Adrenal gland (tissue), 12 donors: Measurements from ENCODE around the gene CRTAP. TPM values are rescaled to one million over a fixed set of nuclear protein-coding genes. Genes with fewer than 3 reads are reported as not detected.
A peak's percentile ranks its signal among the peaks of the same experiment; 100 is the strongest.

Experiments
- DNase-seq, 7 donors: peaks; one replicate each; pipeline ENCODE4 v3.0.0-alpha.2; 2019 to 2020
- H3K27ac ChIP-seq, 5 donors: fragments of 200-600 bp; sonication (generic) in 4 of 5; 1 replicate in 3 of 5; 2 replicates in 2 of 5; pipeline versions ENCODE4 v1.5.1 to v1.8.0; 2016 to 2020; ENCODE audit warnings: mild to moderate bottlenecking in 1 of 5
- H3K27me3 ChIP-seq: fragments of 200-600 bp; 2 replicates; pipeline ENCODE4 v1.8.0; 2021
- H3K36me3 ChIP-seq, 2 donors: fragments of 200-600 bp; replicated peaks in 1 of 2; 1 replicate in 1 of 2; 2 replicates in 1 of 2; pipeline versions ENCODE4 v1.5.1 to v1.8.0; 2018 to 2022
- H3K4me1 ChIP-seq, 2 donors: fragments of 200-600 bp; replicated peaks in 1 of 2; 1 replicate in 1 of 2; 2 replicates in 1 of 2; pipeline versions ENCODE4 v1.5.1 to v1.8.0; 2018 to 2021
- H3K4me3 ChIP-seq, 4 donors: fragments of 200-600 bp; sonication (generic) in 3 of 4; one replicate each; pipeline ENCODE4 v1.5.1; 2016 to 2018
- H3K9me3 ChIP-seq, 3 donors: fragments of 200-600 bp; sonication (generic) in 1 of 3; replicated peaks in 1 of 3; 1 replicate in 2 of 3; 2 replicates in 1 of 3; pipeline versions ENCODE4 v1.5.1 to v1.8.0; 2016 to 2021
- CTCF ChIP-seq, 6 experiments: fragments of 450-650 bp in 4 of 6; fragments of 200-600 bp in 2 of 6; sonication (generic) in 1 of 6; IDR thresholded peaks; 1 replicate in 5 of 6; 2 replicates in 1 of 6; pipeline versions ENCODE4 v1.5.1 to v1.8.0; 2016 to 2021; ENCODE audit warnings: antibody characterized with exemption in 6 of 6, mild to moderate bottlenecking in 2 of 6, moderate library complexity in 1 of 6
- POLR2A ChIP-seq, 2 donors: fragments of 450-650 bp; IDR thresholded peaks; one replicate each; pipeline ENCODE4 v1.6.1; 2017; ENCODE audit warnings: antibody characterized with exemption in 2 of 2, mild to moderate bottlenecking in 2 of 2, moderate library complexity in 1 of 2
- WGBS, 4 donors: extraction: QIAGEN DNeasy Blood & Tissue Kit in 2 of 4; methylation state at CpG; one replicate each; pipeline versions ENCODE4 v1.1.5 to v1.1.7; 2013 to 2017; 5-methylcytosine and 5-hydroxymethylcytosine counted together
- intact Hi-C, 2 donors: fragments of 100-400 bp; cut with DNase I; formaldehyde crosslinking; loops; one replicate each; pipeline versions ENCODE4 v1.14.1 to v1.15.0; 2022 to 2023
- polyA plus RNA-seq, 3 donors: library from polyadenylated mRNA; stranded (reverse); fragments of 200-250 nt in 2 of 3; fragments of 350-450 nt in 1 of 3; fragmentation: Illumina TruSeq in 1 of 3; extraction: RNeasy Lipid Tissue Mini Kit (QIAGEN cat#74804) in 1 of 3; gene quantifications; one replicate each; pipeline ENCODE4 v1.2.3, GENCODE V29; 2013 to 2014
- total RNA-seq, 9 donors: library from RNA; depleted of rRNA in 4 of 9; stranded (reverse); fragments of >200 nt in 4 of 9; fragments of 120-200 nt in 1 of 9; fragmentation: NEBNext Ultra II Directional in 1 of 9; extraction: Animal tissue kit (Norgen Biotek cat#: 25700) in 1 of 9; gene quantifications; one replicate each; pipeline versions ENCODE4 v1.1.0 to v1.2.4, GENCODE V29; 2013 to 2023
- donor health status: healthy with polysubstance abuse.
- donor health status: Bipolar disorder and iron deficiency.
- donor health status: DM: yes; HTN: yes; CAD: no.
- donor health status: DM: no; HTN: no; CAD: no.
- donor health status: DM: no; HTN: no; CAD: no.
- donor health status: DM: yes; HTN: yes; CAD: no.

The CRTAP gene
- total and polyA plus RNA-seq, 12 donors, result 64.5 to 677 (median 282) TPM

- Histone ChIP-seq H3K27me3 (no peaks in the 10 kb centered on the region), H3K27ac (no peak overlapping the region), H3K36me3 (peaks cover 0 to 8% of the 10 kb centered on the region in 2 donors), H3K4me3 (no peak overlapping the region), H3K9me3 (no peaks in the 10 kb centered on the region), H3K4me1 (peaks cover 5 to 9% of the 10 kb centered on the region in 2 donors)
- TF ChIP-seq CTCF (IDR thresholded peaks at IDR 0.05) (no peak), POLR2A (IDR thresholded peaks at IDR 0.05) (no peak)
- WGBS, 4 donors, result 88 to 96% (median 92%) methylated on average over 4 of the region's 4 CpGs
- DNase-seq, result no peak
- intact Hi-C loops, result loop anchor here in 1 of 2 donors (5.0 kb wide), 1 partner anchor 124 kb away; no protein-coding TSS in a partner anchor
Measured at GRCh38 chr3:33071181-33071580, 42.6 kb upstream of the CRTAP start.

GRCh38 chr3:33071946-33072345 is 41.9 kb upstream of the CRTAP start:
- Histone ChIP-seq H3K36me3 (peaks cover 0 to 8% of the 10 kb centered on the region in 2 donors), H3K4me1 (peaks cover 11 to 12% of the 10 kb centered on the region in 2 donors), H3K9me3 (no peaks in the 10 kb centered on the region), H3K27me3 (no peaks in the 10 kb centered on the region), H3K4me3 (no peak overlapping the region), H3K27ac (no peak overlapping the region)
- intact Hi-C loops, result loop anchor here in 1 of 2 donors (5.0 kb wide), 1 partner anchor 125 kb away; no protein-coding TSS in a partner anchor
- no peak for DNase-seq
- TF ChIP-seq CTCF (IDR thresholded peaks at IDR 0.05) (no peak), POLR2A (IDR thresholded peaks at IDR 0.05) (no peak)
- 55 to 71% (median 62%) methylated on average over 1 of the region's 1 CpG for WGBS, 4 donors

GRCh38 chr3:33074217-33075067 is 39.4 kb upstream of the CRTAP start:
- peak; percentile 41 to 86 (median 70) for DNase-seq
- TF ChIP-seq CTCF (IDR thresholded peaks at IDR 0.05), result peak; percentile 63 to 85 (median 82)
- TF ChIP-seq POLR2A (IDR thresholded peaks at IDR 0.05), result no peak
- intact Hi-C loops, result loop anchor here (2.0 to 5.0 kb wide), 2 partner anchors 127 to 128 kb away; no protein-coding TSS in a partner anchor

GRCh38 chr3:33075995-33076394 is 37.8 kb upstream of the CRTAP start:
- intact Hi-C loops, result loop anchor here in 1 of 2 donors (2.0 kb wide), 1 partner anchor 129 kb away; no protein-coding TSS in a partner anchor
- DNase-seq, result peak; percentile 48 to 82 (median 75)
- H3K4me3 ChIP-seq, result no peak overlapping the region
- no peaks in the 10 kb centered on the region for H3K36me3 ChIP-seq
- TF ChIP-seq POLR2A (IDR thresholded peaks at IDR 0.05), result no peak
- no peak for TF ChIP-seq CTCF (IDR thresholded peaks at IDR 0.05)
- H3K9me3 ChIP-seq, result no peaks in the 10 kb centered on the region
- no peaks in the 10 kb centered on the region for H3K27me3 ChIP-seq
- WGBS, 4 donors, result 49 to 70% (median 60%) methylated on average over 6 of the region's 6 CpGs
- H3K4me1 ChIP-seq, result peaks cover 11 to 12% of the 10 kb centered on the region in 2 donors
- H3K27ac ChIP-seq, result peak overlapping the region in 4 of 5 donors; percentile 43 to 64 (median 46)

More at GRCh38 chr3:33074217-33075067, 39.4 kb upstream of the CRTAP start:
- peaks cover 11 to 12% of the 10 kb centered on the region in 2 donors for H3K4me1 ChIP-seq
- no peaks in the 10 kb centered on the region for H3K9me3 ChIP-seq
- no peak overlapping the region for H3K4me3 ChIP-seq
- H3K27ac ChIP-seq, result no peak overlapping the region
- no peaks in the 10 kb centered on the region for H3K27me3 ChIP-seq
- no peaks in the 10 kb centered on the region for H3K36me3 ChIP-seq
- WGBS, 4 donors, result 61 to 67% (median 64%) methylated on average over 13 of the region's 13 CpGs
